Fibroblast of peridontal ligament (primary cell): ENCODE measurements around the gene CXCL10.
"Not testable (repeated sequence)": the region's sequence is repeated elsewhere in the genome, so short reads cannot be mapped to it uniquely, and the experiment has no call there.

Experiments
- DNase-seq: peaks from one replicate; pipeline ENCODE4 v3.0.0-alpha.2; 2010; ENCODE audit errors: extremely low read depth

CXCL10 gene

GRCh38 chr4:76023389-76023788 is at the start of gene CXCL10:
TSS of gene CXCL10 (minus strand) at chr4:76023497. CDS start at chr4:76023431, 66 bp downstream.
- DNase-seq: peak; percentile 18

DNA sequence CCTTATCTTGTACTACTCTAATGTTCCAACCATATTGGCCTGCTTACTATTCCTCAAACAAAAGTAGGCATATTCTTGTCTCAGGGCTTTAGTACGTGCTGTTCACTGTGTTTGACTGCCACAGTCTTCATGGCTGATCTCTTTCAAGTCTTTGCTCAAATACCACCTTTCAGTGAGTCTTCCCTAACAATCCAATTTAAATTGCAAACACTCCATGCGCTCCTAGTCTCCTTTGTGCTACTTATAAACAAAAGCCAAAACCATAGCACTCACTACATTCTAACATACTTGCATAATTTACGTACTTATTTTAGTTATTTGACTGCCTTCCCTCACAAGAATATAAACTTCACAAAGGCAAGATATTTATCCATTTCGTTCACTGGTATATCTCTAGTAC is 49.5 kb upstream of the CXCL10 start:
- DNase-seq: no peak

DNA sequence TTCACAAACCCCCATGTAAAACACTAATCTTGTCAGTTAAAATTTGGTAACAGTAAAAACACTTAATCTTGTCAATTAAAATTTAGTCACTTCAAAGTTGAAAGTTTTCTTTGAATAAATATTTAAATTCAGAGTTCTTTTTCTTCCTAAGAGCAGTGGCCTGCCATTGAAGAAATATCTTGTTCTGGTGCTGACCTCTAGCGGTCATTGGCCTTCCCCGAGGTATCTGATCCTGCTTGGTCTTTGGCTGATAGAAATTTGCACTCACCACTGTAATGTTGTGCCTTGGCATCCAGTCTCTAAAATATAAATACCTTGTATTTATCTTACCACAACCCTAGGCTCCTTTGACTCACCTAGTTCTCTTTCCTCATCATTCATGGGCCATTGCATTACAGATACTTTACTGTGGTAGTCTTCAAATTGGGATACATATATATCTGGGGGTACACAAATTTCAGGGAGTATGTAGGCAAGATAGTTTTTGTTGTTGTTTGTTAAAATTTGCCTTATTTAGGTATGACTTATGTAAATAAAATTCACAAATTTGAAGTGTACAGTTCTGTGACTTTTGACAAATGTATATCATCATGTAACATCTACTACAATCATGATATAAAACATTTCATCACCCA is 44.5 kb upstream of the CXCL10 start:
- peak; percentile 87 for DNase-seq

- DNase-seq: no peak
These were observed 43.2 kb upstream of the CXCL10 start for GRCh38 chr4:76066546-76066945.

GRCh38 chr4:76061982-76062381 is 38.7 kb upstream of the CXCL10 start:
- no peak for DNase-seq

- no peak for DNase-seq
These were observed 38.1 kb upstream of the CXCL10 start for GRCh38 chr4:76061421-76061820.

- no peak for DNase-seq
These were observed 37.2 kb upstream of the CXCL10 start for GRCh38 chr4:76060506-76060905.

GRCh38 chr4:76059750-76060149 is 36.5 kb upstream of the CXCL10 start:
- DNase-seq: no peak

GRCh38 chr4:76058888-76059426 is 35.7 kb upstream of the CXCL10 start:
- DNase-seq: no peak

DNA sequence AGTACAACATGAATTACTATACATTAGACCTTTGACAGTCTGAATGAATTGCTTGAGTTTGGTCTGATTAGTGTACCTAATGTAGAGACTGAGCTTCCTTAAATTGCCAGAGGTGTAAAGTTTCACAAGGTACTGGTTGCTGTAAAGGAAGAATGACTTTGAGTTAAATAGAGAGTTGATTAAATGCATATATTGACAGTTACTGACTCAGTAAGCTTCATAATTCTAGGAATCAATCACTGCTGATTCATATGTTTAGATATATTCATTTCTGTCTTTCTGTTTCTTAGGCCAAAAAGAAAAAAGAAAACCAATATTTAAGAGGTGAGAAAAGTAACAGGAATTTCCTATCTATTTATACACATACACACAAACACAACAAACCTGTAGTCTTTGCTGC is 35.0 kb upstream of the CXCL10 start:
- no peak for DNase-seq

- no peak for DNase-seq
These were observed 32.1 kb upstream of the CXCL10 start for GRCh38 chr4:76055421-76055820.

DNA sequence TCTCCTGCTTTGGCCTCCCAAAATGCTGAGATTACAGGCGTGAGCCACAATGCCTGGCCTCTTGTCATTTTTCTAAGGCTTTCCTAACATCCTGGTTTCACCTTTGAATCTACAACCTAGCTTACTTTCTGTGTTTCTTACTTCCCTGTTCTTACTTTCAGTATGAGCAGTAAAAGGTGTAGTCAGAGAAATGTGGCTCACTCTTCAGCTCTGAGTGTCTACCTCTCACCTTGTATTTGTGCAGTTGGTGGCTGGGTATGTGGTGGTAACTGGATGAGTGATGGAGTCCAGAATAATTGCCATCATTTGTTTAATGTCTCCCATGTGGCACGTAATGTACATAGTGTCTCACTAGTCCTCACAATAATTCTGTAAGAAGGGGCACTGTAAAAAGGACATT is 31.7 kb upstream of the CXCL10 start:
- DNase-seq: no peak

DNA sequence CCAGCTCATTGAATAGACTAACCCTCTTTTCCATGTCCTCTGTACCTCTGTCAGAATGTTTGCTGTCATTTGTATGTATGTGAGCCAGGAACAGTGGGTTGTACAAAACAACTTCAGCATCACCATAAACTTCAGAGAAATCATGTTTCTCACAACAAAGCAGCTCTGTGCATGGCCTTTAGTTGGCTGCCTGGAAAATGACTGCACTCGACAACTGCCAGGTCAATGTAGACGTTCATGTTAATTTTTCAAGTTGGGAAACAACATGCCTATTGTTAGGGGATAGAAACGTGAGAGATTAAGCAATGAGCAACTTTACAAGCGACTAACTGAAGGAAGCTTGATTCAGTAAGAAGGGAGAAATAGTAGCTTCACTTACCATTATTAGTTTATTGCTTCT is 30.4 kb upstream of the CXCL10 start:
- DNase-seq: no peak

DNA sequence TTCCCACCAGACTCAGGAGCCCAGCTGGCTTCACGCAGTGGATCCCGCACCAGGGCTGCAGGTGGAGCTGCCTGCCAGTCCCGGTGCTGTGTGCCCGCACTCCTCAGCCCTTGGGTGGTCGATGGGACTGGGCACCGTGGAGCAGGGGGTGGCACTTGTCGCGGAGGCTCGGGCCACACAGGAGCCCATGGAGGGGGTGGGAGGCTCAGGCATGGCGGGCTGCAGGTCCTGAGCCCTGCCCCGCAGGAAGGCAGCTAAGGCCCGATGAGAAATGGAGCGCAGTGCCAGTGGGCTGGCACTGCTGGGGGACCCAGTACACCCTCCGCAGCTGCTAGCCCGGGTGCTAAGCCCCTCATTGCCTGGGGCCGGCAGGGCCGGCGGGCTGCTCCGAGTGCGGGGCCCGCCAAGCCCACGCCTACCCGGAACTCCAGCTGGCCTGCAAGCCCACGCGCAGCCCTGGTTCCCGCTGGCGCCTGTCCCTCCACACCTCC is 27.3 kb upstream of the CXCL10 start:
- DNase-seq: not testable (repeated sequence)

- not testable (repeated sequence) for DNase-seq
These were observed 26.6 kb upstream of the CXCL10 start for GRCh38 chr4:76049860-76050416.

DNA sequence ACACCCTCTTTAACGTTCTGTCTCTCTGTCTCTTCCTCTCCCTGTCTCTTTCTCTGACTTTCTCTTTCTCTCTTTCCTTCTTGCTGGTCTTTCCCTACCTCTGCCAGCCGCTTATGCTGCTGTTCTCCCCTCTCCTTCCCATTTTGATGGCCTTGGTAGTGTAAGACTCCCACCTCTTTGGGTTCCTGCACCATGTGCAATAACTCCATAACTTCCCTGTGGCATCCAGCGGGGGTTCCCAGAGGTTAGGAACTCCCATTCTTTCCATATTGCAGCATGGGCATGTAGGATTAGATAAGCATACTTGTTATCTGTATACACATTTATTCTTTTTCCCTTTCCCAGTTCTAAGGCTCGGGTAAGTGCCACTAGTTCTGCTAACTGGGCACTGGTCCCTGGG is 21.4 kb upstream of the CXCL10 start:
- not testable (repeated sequence) for DNase-seq

- not testable (repeated sequence) for DNase-seq
These were observed 20.0 kb upstream of the CXCL10 start for GRCh38 chr4:76043306-76043705.

DNA sequence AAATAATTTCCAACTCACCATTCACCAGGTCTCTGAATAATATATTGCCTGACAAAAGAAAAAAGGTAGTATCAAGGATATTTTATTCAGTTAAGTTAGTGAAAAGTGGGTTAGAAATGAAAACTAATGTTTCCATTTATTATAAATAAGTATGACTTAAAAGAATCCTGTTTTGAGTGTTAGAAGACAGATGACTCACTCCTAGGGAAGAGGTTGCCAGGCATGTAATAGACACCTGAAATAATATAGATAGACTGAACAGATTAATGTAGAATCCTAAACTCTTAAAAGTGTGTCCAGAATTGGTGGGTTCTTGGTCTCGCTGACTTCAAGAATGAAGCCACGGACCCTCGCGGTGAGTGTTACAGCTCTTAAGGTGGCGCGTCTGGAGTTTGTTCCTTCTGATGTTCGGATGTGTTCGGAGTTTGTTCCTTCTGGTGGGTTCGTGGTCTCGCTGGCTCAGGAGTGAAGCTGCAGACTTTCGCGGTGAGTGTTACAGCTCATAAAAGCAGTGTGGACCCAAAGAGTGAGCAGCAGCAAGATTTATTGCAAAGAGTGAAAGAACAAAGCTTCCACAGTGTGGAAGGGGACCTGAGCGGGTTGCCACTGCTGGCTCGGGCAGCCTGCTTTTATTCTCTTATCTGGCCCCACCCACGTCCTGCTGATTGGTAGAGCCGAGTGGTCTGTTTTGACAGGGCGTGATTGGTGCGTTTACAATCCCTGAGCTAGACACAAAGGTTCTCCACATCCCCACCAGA is 19.1 kb upstream of the CXCL10 start:
- DNase-seq: not testable (repeated sequence)

DNA sequence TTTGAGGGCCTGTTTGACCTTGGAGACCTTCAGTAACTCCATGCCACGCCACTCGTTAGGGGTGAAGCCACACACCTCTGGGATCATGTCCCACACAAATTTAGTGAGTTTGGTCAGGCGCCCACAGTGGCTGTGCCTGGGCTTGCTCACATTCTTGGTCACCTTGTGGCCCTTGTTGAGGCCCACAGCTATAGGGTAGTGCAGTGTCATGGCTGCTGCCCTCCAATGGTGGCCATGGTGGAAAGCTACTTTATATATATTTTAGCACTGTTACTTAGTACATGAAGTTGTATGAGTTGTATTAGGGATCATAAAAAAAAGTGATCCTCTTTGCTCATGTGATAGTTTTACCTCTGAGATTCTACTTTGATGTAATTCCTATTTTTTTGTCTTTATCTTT is 13.6 kb upstream of the CXCL10 start:
- no peak for DNase-seq

- no peak for DNase-seq
These were observed 12.6 kb upstream of the CXCL10 start, which contains the start of gene CXCL11 for GRCh38 chr4:76035799-76036380. TSS of gene CXCL11 (minus strand) at chr4:76036070. CDS start at chr4:76035987, 83 bp downstream.

GRCh38 chr4:76035141-76035540 is 11.8 kb upstream of the CXCL10 start:
- DNase-seq: no peak

DNA sequence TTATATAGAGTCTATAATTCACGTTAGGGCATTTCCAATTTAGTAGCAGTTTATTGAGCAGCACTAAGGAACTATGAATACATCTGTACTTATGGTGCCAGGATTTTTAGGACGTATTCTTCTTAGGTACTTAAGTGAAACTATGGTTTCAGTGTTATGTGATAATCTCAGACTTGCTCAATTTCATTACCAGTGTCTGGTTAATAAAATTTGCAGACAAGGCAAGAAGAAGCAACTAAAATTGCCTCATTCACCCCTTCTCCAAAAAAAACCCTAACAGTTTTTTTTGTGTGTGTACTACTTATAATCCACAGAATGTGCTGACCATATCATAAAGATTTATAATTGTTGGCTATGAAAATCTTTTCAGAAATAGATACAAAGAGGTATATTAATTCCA is 6.0 kb upstream of the CXCL10 start:
- no peak for DNase-seq
